ENCODE data around the gene PITPNM2.

PITPNM2 gene

GRCh38 chr12:123153906-123154305 lies 3.0 kb upstream of the PITPNM2 start:
- ChIA-PET POLR2A (interaction anchor here (0.6 kb wide), 1 partner anchor 45 kb away, joined by 5 read pairs; no protein-coding TSS in a partner anchor), CTCF (interaction anchor here (1.7 kb wide), 1 partner anchor 13 kb away, joined by 4 read pairs; no protein-coding TSS in a partner anchor)
- TF ChIP-seq, protein P1, sequence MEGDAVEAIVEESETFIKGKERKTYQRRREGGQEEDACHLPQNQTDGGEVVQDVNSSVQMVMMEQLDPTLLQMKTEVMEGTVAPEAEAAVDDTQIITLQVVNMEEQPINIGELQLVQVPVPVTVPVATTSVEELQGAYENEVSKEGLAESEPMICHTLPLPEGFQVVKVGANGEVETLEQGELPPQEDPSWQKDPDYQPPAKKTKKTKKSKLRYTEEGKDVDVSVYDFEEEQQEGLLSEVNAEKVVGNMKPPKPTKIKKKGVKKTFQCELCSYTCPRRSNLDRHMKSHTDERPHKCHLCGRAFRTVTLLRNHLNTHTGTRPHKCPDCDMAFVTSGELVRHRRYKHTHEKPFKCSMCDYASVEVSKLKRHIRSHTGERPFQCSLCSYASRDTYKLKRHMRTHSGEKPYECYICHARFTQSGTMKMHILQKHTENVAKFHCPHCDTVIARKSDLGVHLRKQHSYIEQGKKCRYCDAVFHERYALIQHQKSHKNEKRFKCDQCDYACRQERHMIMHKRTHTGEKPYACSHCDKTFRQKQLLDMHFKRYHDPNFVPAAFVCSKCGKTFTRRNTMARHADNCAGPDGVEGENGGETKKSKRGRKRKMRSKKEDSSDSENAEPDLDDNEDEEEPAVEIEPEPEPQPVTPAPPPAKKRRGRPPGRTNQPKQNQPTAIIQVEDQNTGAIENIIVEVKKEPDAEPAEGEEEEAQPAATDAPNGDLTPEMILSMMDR (IDR thresholded peaks at IDR 0.05; ENCODE audit: control extremely low read depth, extremely low read depth, low read depth, missing control alignments) = no peak
- no peak for DNase-seq (ENCODE audit: extremely low spot score)

DNA sequence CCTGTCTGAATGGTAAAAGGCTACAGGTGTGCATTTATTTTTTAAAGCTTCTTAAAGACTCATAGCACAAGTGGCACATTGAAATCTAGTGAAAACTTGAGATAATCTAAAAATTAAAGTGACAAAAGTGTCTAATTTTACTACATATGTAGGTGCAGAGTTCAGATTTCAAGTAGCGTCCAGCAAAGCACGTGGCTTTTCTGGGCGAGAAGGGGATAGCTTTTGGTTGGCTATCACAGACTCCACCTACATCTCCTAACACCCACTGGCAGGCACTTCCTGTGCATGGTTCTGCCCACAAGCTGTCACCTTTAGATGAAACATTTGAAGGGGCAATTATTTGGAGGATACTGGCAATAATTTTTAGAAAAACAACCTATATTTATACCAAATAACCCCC lies 1.9 kb upstream of the PITPNM2 start:
- TF ChIP-seq, protein P1 (IDR thresholded peaks at IDR 0.05; ENCODE audit: control extremely low read depth, extremely low read depth, low read depth, missing control alignments) = no peak
- POLR2A ChIA-PET = no interaction called here
- no peak for DNase-seq (ENCODE audit: extremely low spot score)
- CTCF ChIA-PET = interaction anchor here (1.6 to 1.7 kb wide), 3 partner anchors 11 to 36 kb away, joined by 3 to 4 read pairs (median 4); no protein-coding TSS in a partner anchor

- TF ChIP-seq, protein P1 (IDR thresholded peaks at IDR 0.05; ENCODE audit: control extremely low read depth, extremely low read depth, low read depth, missing control alignments) = no peak
- ChIA-PET CTCF (interaction anchor here (0.9 to 1.7 kb wide), 6 partner anchors 9 to 87 kb away, joined by 3 to 4 read pairs (median 4); no protein-coding TSS in a partner anchor), POLR2A (no interaction called here)
- DNase-seq (ENCODE audit: extremely low spot score) = no peak
Observed at GRCh38 chr12:123151457-123152454, 866 bp upstream of the PITPNM2 start.

GRCh38 chr12:123150275-123150743 lies 581 bp downstream of the PITPNM2 start:
- TF ChIP-seq, protein P1 (IDR thresholded peaks at IDR 0.05; ENCODE audit: control extremely low read depth, extremely low read depth, low read depth, missing control alignments) = no peak
- ChIA-PET POLR2A (no interaction called here), CTCF (interaction anchor here (0.6 to 1.1 kb wide), 2 partner anchors 18 to 88 kb away, joined by 3 read pairs; no protein-coding TSS in a partner anchor)
- DNase-seq (ENCODE audit: extremely low spot score) = peak; percentile 24

- POLR2A ChIA-PET = no interaction called here
Observed at GRCh38 chr12:123149501-123150274, 1.2 kb downstream of the PITPNM2 start.

More at GRCh38 chr12:123149501-123150274, 1.2 kb downstream of the PITPNM2 start:
- CTCF ChIA-PET = interaction anchor here (0.7 to 1.6 kb wide), 3 partner anchors 12 to 88 kb away, joined by 3 to 5 read pairs (median 3); no protein-coding TSS in a partner anchor
- TF ChIP-seq, protein P1 (IDR thresholded peaks at IDR 0.05; ENCODE audit: control extremely low read depth, extremely low read depth, low read depth, missing control alignments) = no peak
- DNase-seq (ENCODE audit: extremely low spot score) = no peak

Data from GM10248 (cell line).